ENCODE results near the gene OXCT2.
"Not testable (repeated sequence)": the region's sequence is repeated elsewhere in the genome, so short reads cannot be mapped to it uniquely, and the experiment has no call there.

The OXCT2 gene

DNA sequence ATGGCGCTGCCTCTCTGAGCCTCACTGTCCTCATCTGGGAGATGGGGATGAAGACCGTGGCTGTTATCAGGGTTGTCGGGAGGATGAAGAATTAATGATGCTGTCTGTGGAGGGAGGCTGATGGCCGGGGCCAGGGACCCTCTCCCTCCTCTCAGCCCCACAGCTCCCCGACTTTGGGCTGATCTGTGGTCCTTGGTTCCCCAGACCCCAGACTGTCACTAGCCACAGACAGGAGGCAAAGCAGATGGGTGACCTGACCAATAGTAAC, 15.9 kb upstream of the OXCT2 start:
- not testable (repeated sequence) for DNase-seq

- DNase-seq: not testable (repeated sequence)
Measured at GRCh38 chr1:39786303-39787107, 15.4 kb upstream of the OXCT2 start.

- DNase-seq: not testable (repeated sequence)
Measured at GRCh38 chr1:39782685-39783084, 11.5 kb upstream of the OXCT2 start.

- no peak for DNase-seq
Measured at GRCh38 chr1:39782103-39782502, 11.0 kb upstream of the OXCT2 start.

DNA sequence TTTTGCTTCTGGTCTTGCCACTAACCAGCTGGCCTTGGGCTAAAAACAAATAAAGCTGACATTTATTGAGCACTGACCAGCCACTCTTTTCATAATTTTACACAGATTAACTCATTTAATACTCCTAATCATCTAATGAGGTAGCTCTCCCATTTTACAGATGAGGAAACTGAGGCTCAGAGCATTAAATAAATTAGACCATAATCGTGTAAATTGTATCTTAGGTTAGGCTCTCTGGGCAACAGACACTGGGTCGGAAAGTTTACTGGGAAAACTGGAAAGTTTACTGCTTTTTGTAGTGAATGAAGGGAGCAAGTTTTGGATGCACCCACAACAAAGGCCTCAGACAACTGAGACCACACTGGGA, 10.2 kb upstream of the OXCT2 start:
- DNase-seq: no peak

DNA sequence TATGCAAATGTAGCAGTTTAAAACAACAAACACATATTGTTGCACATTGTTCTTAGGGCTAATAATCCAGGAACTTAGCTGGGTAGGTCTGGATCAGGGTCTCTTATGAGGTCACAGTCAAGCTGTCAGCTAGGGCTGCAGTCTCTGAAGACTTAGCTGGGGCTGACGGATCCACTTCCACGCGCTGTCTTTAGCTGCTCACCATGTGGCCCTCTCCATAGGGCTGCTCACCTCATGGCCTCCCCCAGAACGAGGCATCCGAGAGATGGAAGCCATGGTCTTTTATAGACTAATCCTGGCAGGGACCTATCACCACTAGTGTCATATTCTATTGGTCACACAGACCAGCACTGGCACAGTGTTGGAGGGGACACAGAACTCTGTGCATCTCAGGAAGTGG, 8.7 kb upstream of the OXCT2 start:
- no peak for DNase-seq

DNA sequence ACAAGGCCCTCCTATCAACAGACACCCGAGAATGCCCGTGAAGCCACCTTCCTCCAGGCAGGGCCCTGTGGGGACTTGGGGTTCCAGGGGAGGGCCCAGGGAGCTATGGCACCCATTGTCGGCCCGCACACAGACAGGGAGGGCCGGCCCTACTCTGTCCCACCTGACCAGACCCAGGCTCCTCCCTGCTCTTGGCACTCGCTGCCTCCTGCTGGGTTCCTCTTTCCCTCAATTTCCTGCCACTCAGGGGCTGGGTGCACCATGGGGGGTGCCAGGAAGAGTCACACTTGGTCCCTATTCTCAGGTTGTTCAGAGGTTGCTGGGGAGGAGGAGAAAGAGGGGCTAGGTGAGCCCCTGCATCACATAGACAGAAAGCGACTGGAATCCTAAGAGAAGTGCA, 8.0 kb upstream of the OXCT2 start:
- no peak for DNase-seq

GRCh38 chr1:39778463-39779099, 7.4 kb upstream of the OXCT2 start:
- not testable (repeated sequence) for DNase-seq

DNA sequence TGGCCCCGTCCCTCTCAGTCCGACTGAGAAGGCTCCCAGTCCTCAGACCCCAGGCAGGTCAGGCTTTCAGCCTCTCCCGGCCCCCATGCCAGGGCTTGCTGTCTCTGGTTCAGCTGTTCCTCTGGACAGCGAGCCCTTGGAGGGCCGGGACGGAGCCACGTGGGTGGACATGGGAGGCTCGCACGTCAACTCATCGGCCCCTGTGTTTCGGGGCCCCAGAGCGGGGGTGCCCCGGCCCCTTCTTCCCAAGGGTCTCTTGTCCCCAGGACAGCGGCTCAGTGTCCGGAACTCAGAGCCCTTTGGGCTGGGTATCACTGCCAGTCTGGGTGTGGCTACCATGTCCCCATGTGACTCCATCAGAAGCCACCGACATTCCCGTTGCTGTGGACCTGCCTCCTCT, 6.7 kb upstream of the OXCT2 start:
- DNase-seq: not testable (repeated sequence)

GRCh38 chr1:39777306-39777705, 6.2 kb upstream of the OXCT2 start:
- no peak for DNase-seq

- DNase-seq: no peak
Measured at GRCh38 chr1:39776886-39777285, 5.7 kb upstream of the OXCT2 start.

- DNase-seq: no peak
Measured at GRCh38 chr1:39776400-39776713, 5.2 kb upstream of the OXCT2 start.

DNA sequence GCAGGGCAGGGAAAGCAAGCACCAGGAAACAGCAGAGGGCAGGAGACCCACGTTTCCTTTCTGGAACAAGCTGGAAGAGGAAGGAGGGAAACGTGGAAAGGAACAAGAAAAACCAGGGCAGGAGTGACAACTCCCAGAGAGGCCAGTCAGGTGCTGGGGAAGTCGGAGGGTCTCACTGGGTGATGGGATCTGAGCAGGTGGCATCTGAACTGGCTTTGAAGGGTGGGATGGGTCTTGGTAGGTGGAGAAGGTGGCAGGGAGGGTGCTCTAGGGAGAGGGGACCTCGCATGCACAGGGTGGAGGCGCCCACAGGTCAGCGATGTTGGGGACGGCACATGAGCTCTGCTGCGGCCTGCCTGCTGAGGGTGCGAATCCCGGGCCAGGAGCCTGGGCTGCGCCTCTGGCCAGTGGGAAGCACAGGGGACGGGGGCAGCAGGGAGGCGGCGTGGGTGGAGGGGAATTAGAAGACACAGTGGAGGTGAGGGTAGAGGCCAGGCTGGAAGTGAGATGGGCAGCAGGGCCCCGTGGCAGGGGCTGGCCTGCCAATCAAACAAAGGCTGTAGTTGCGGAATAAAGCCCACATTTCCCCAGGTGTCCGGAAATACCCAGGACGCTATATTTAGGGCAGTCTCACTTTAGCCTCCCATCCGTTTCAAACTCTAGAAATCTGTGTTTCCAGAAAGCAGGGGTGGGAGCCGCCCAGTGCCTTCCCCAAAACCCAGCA, 4.7 kb upstream of the OXCT2 start:
- not testable (repeated sequence) for DNase-seq

GRCh38 chr1:39775141-39775540, 4.0 kb upstream of the OXCT2 start:
- not testable (repeated sequence) for DNase-seq

DNA sequence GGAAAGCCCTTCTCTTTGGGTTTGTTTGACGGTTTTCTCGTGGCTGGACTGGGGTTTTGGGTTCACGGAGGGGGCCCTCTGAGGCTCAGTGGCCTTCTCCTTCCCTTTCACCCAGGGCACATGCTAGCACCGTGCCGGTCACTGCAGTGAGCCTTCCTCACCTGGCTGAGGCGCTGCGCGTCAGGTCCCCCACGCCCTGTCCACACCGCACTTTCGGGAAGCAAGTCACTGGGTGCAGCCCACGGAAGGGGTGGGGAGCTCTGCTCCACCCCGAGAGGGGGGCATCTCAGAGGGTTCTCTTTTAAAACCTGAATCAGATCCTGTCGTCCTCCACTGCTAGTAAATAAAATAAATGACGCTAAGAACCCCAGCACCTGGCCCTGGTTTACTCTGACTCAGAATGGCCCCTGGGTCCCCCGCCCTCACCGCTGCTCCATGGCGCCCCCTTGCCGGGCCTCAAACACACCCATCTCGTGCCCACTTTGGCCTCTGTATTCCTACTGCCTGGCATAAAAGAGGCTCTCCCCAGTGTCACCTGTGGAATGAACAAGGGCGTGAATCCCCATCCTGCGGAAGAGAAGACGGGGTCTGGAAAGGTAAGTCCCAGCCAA, 2.3 kb upstream of the OXCT2 start:
- not testable (repeated sequence) for DNase-seq

- not testable (repeated sequence) for DNase-seq
Measured at GRCh38 chr1:39770100-39771021, 787 bp downstream of the OXCT2 start.

DNA sequence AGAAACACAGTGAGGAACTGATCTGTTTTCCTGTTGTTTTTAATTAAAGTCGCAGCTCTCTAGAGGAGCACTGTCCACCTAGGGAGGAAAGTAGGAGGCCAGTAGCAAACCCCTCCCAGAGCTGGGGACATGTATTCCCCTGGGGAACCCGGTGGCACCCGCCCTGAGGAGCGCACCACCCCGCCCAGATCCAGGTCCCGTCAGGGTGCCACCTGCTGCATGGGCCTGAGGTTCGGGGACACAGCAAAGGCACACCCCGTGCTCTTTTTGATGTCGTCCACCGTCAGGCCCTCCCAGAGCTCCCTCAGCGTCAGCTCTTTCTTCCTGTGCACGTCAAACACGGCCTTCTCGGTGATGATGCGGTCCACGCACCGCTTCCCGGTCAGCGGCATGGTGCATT, 1.6 kb downstream of the OXCT2 start:
- not testable (repeated sequence) for DNase-seq

- not testable (repeated sequence) for DNase-seq
Measured at GRCh38 chr1:39766466-39766865, 4.7 kb downstream of the OXCT2 start.

DNA sequence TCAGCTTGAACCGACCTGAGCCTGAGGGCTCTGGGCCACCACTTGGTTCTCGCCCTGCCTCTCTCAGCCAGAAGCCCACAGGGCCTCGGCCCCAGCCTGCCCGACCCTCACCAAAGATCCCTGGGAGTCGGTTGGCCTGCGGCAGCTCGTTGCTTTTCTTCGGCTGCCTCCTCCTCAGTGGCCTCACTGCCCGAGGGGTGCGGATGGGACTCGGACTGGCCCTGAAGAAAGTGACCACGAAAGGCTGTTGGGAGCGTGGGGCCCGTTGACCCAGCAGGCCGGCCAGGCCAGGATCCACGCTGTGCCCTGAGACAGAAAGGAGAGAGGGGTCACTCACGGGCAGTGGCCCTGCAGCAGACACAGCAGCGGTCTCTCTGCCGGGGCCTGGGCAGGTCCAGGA, 6.6 kb downstream of the OXCT2 start:
- not testable (repeated sequence) for DNase-seq

- DNase-seq: not testable (repeated sequence)
Measured at GRCh38 chr1:39763619-39764374, 7.4 kb downstream of the OXCT2 start.
